NB4 (cell line): Measurements from ENCODE around the gene SLC39A1.
A peak's percentile ranks its signal among the peaks of the same experiment; 100 is the strongest.
"Not testable (repeated sequence)": the region's sequence is repeated elsewhere in the genome, so short reads cannot be mapped to it uniquely, and the experiment has no call there.

ENCODE experiments used
- DNase-seq: peaks from one replicate; pipeline ENCODE4 v3.0.0; 2010; ENCODE audit warnings: low read depth
- H3K4me3 ChIP-seq: one replicate; pipeline ENCODE4 v1.5.1; 2011; ENCODE audit warnings: mild to moderate bottlenecking, low read depth, low read length, moderate library complexity
- CTCF ChIP-seq: IDR thresholded peaks from one replicate; pipeline ENCODE4 v1.5.1; 2012; ENCODE audit warnings: low read depth, low read length
- MAX ChIP-seq: IDR thresholded peaks from 2 replicates; pipeline ENCODE4 v1.6.1; 2011; ENCODE audit warnings: low read depth, low read length
- MYC ChIP-seq: IDR thresholded peaks from 2 replicates; pipeline ENCODE4 v1.6.1; 2011; ENCODE audit warnings: low read depth, low read length
- POLR2A ChIP-seq: IDR thresholded peaks from 2 replicates; pipeline ENCODE4 v1.6.1; 2011; ENCODE audit warnings: mild to moderate bottlenecking; ENCODE audit not compliant: insufficient read length; ENCODE audit errors: extremely low read depth

The SLC39A1 gene

GRCh38 chr1:153985341-153985912, 22.1 kb upstream of the SLC39A1 start:
- TF ChIP-seq MYC, result no peak
- TF ChIP-seq POLR2A, result no peak
- TF ChIP-seq MAX, result no peak
- TF ChIP-seq CTCF, result no peak
- peak overlapping the region; percentile 69 for H3K4me3 ChIP-seq
- DNase-seq, result peak; percentile 90

- H3K4me3 ChIP-seq, result peak overlapping the region; percentile 69
- TF ChIP-seq MYC (no peak), MAX (no peak), CTCF (no peak), POLR2A (no peak)
- DNase-seq, result no peak
These were observed 21.0 kb upstream of the SLC39A1 start for GRCh38 chr1:153984123-153984894.

- not testable (repeated sequence) for H3K4me3 ChIP-seq, DNase-seq
These were observed 18.4 kb upstream of the SLC39A1 start for GRCh38 chr1:153981735-153982134.

- H3K4me3 ChIP-seq, DNase-seq: not testable (repeated sequence)
These were observed 15.8 kb upstream of the SLC39A1 start for GRCh38 chr1:153979091-153979490.

GRCh38 chr1:153978274-153978909, 15.1 kb upstream of the SLC39A1 start:
- TF ChIP-seq POLR2A (no peak), CTCF (no peak), MAX (no peak), MYC (no peak)
- peak overlapping the region; percentile 91 for H3K4me3 ChIP-seq
- no peak for DNase-seq

- H3K4me3 ChIP-seq, result peak within 1 kb of the TSS; percentile 91
- TF ChIP-seq POLR2A, result peak; percentile 91
- TF ChIP-seq MYC, result peak; percentile 86
- no peak for TF ChIP-seq CTCF
- peak; percentile 69 for TF ChIP-seq MAX
- DNase-seq, result peak; percentile 90
These were observed 14.2 kb upstream of the SLC39A1 start, which contains the start of gene JTB for GRCh38 chr1:153977250-153978240. Gene JTB (minus strand): TSS chr1:153977674. CDS start chr1:153977252, 422 bp downstream.
